Measurements from ENCODE around the gene HOXB8. TPM values are rescaled to one million over a fixed set of nuclear protein-coding genes. Genes with fewer than 3 reads are reported as not detected.

HOXB8 gene
- total RNA-seq, 2 donors from 2014 or later = not detected

GRCh38 chr17:48646183-48647102 is 31.4 kb upstream of the HOXB8 start:
- Histone ChIP-seq H3K27ac (ENCODE audit: low read depth, low read length) (no peak overlapping the region), H3K27me3 (ENCODE audit: control insufficient read depth, insufficient read depth, low read length, poor library complexity, severe bottlenecking) (peaks cover 91% of the 10 kb centered on the region), H3K9ac (ENCODE audit: extremely low read depth, low read length, poor library complexity, severe bottlenecking) (no peak overlapping the region), H3K4me3 (ENCODE audit: low read length) (no peak overlapping the region), H3K9me3 (ENCODE audit: control insufficient read depth, low read length) (no peaks in the 10 kb centered on the region), H3K36me3 (ENCODE audit: control insufficient read depth, insufficient read depth, low read length) (no peaks in the 10 kb centered on the region), H3K4me1 (ENCODE audit: control insufficient read depth, insufficient read depth, low read length) (peaks cover 3% of the 10 kb centered on the region)
- Mint-ChIP-seq H3K4me1 (peaks cover 2% of the 10 kb centered on the region), H3K27ac (no peak overlapping the region), H3K27me3 (ENCODE audit: insufficient read depth) (peaks cover 99% of the 10 kb centered on the region), H3K36me3 (ENCODE audit: low read depth) (no peaks in the 10 kb centered on the region), H3K4me3 (peak overlapping the region; percentile 35), H3K9me3 (no peaks in the 10 kb centered on the region)
- peak; percentile 81 for DNase-seq
- TF ChIP-seq CTCF (conservative IDR thresholded peaks at IDR 0.05) = no peak
- WGBS, 2 experiments (ENCODE audit: insufficient coverage in 1 of 2, insufficient read length in 1 of 2) = 0 to 2% methylated on average over 7 to 80 of the region's 80 CpGs

- no peaks in the 10 kb centered on the region for H3K9me3 Mint-ChIP-seq
- TF ChIP-seq CTCF (conservative IDR thresholded peaks at IDR 0.05) = no peak
- peaks cover 99% of the 10 kb centered on the region for H3K27me3 Mint-ChIP-seq (ENCODE audit: insufficient read depth)
- H3K4me1 Mint-ChIP-seq = peaks cover 4% of the 10 kb centered on the region
- H3K4me3 Mint-ChIP-seq = peak overlapping the region; percentile 35
- Histone ChIP-seq H3K4me3 (ENCODE audit: low read length) (no peak overlapping the region), H3K27me3 (ENCODE audit: control insufficient read depth, insufficient read depth, low read length, poor library complexity, severe bottlenecking) (peaks cover 99% of the 10 kb centered on the region), H3K27ac (ENCODE audit: low read depth, low read length) (no peak overlapping the region), H3K9me3 (ENCODE audit: control insufficient read depth, low read length) (no peaks in the 10 kb centered on the region), H3K9ac (ENCODE audit: extremely low read depth, low read length, poor library complexity, severe bottlenecking) (no peak overlapping the region), H3K4me1 (ENCODE audit: control insufficient read depth, insufficient read depth, low read length) (peaks cover 3% of the 10 kb centered on the region), H3K36me3 (ENCODE audit: control insufficient read depth, insufficient read depth, low read length) (no peaks in the 10 kb centered on the region)
- H3K27ac Mint-ChIP-seq = no peak overlapping the region
- no peaks in the 10 kb centered on the region for H3K36me3 Mint-ChIP-seq (ENCODE audit: low read depth)
- DNase-seq = no peak
- 18 to 20% methylated on average over 7 to 14 of the region's 14 CpGs for WGBS, 2 experiments (ENCODE audit: insufficient coverage in 1 of 2, insufficient read length in 1 of 2)
These were observed 30.6 kb upstream of the HOXB8 start for GRCh38 chr17:48645639-48646182.

GRCh38 chr17:48644910-48645557 is 29.9 kb upstream of the HOXB8 start:
- no peaks in the 10 kb centered on the region for H3K36me3 Mint-ChIP-seq (ENCODE audit: low read depth)

More at GRCh38 chr17:48644910-48645557, 29.9 kb upstream of the HOXB8 start:
- DNase-seq = peak; percentile 34
- H3K9ac ChIP-seq (ENCODE audit: extremely low read depth, low read length, poor library complexity, severe bottlenecking) = no peak overlapping the region
- no peak overlapping the region for H3K27ac ChIP-seq (ENCODE audit: low read depth, low read length)
- Mint-ChIP-seq H3K27me3 (ENCODE audit: insufficient read depth) (peaks cover 100% of the 10 kb centered on the region), H3K27ac (no peak overlapping the region), H3K9me3 (no peaks in the 10 kb centered on the region), H3K4me3 (no peak overlapping the region), H3K4me1 (peaks cover 4% of the 10 kb centered on the region)
- TF ChIP-seq CTCF (conservative IDR thresholded peaks at IDR 0.05) = no peak
- H3K4me3 ChIP-seq (ENCODE audit: low read length) = no peak overlapping the region
- H3K36me3 ChIP-seq (ENCODE audit: control insufficient read depth, insufficient read depth, low read length) = no peaks in the 10 kb centered on the region
- WGBS, 2 experiments (ENCODE audit: insufficient coverage in 1 of 2, insufficient read length in 1 of 2) = 36 to 40% methylated on average over 5 to 6 of the region's 6 CpGs
- peaks cover 100% of the 10 kb centered on the region for H3K27me3 ChIP-seq (ENCODE audit: control insufficient read depth, insufficient read depth, low read length, poor library complexity, severe bottlenecking)
- H3K9me3 ChIP-seq (ENCODE audit: control insufficient read depth, low read length) = no peaks in the 10 kb centered on the region
- H3K4me1 ChIP-seq (ENCODE audit: control insufficient read depth, insufficient read depth, low read length) = peaks cover 3% of the 10 kb centered on the region
